ENCODE results near the gene LAMA2.

GRCh38 chr6:129476248-129476564 is 593.3 kb downstream of the LAMA2 start:
- TF ChIP-seq, protein P1, sequence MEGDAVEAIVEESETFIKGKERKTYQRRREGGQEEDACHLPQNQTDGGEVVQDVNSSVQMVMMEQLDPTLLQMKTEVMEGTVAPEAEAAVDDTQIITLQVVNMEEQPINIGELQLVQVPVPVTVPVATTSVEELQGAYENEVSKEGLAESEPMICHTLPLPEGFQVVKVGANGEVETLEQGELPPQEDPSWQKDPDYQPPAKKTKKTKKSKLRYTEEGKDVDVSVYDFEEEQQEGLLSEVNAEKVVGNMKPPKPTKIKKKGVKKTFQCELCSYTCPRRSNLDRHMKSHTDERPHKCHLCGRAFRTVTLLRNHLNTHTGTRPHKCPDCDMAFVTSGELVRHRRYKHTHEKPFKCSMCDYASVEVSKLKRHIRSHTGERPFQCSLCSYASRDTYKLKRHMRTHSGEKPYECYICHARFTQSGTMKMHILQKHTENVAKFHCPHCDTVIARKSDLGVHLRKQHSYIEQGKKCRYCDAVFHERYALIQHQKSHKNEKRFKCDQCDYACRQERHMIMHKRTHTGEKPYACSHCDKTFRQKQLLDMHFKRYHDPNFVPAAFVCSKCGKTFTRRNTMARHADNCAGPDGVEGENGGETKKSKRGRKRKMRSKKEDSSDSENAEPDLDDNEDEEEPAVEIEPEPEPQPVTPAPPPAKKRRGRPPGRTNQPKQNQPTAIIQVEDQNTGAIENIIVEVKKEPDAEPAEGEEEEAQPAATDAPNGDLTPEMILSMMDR (IDR thresholded peaks at IDR 0.05; ENCODE audit: low read depth, low read length): no peak
- no peak for TF ChIP-seq POLR2A (IDR thresholded peaks at IDR 0.05; ENCODE audit: extremely low read depth, insufficient read length)
- TF ChIP-seq MAX (IDR thresholded peaks at IDR 0.05; ENCODE audit: low read depth, low read length): no peak

Measured in NB4 (cell line).